Gastroesophageal sphincter (tissue), 3 donors: ENCODE data around the gene PAX7.

Experiments used
- POLR2A ChIP-seq, 2 donors: fragments of 450-650 bp; IDR thresholded peaks; one replicate each; pipeline ENCODE4 v1.6.1; 2017; ENCODE audit warnings: antibody characterized with exemption in 2 of 2, mild to moderate bottlenecking in 2 of 2, moderate library complexity in 1 of 2
- POLR2AphosphoS5 ChIP-seq: sonication (generic); formaldehyde crosslinking; IDR thresholded peaks from one replicate; pipeline ENCODE4 v1.6.1; 2017; ENCODE audit warnings: antibody characterized with exemption
- TF ChIP-seq, protein P1 (sequence below), 4 experiments: fragments of 200-600 bp in 2 of 4; fragments of 450-650 bp in 2 of 4; sonication (generic) in 1 of 4; IDR thresholded peaks; one replicate each; pipeline ENCODE4 v1.5.1; 2017 to 2019; ENCODE audit warnings: antibody characterized with exemption in 4 of 4, mild to moderate bottlenecking in 2 of 4, moderate library complexity in 2 of 4

DNA sequence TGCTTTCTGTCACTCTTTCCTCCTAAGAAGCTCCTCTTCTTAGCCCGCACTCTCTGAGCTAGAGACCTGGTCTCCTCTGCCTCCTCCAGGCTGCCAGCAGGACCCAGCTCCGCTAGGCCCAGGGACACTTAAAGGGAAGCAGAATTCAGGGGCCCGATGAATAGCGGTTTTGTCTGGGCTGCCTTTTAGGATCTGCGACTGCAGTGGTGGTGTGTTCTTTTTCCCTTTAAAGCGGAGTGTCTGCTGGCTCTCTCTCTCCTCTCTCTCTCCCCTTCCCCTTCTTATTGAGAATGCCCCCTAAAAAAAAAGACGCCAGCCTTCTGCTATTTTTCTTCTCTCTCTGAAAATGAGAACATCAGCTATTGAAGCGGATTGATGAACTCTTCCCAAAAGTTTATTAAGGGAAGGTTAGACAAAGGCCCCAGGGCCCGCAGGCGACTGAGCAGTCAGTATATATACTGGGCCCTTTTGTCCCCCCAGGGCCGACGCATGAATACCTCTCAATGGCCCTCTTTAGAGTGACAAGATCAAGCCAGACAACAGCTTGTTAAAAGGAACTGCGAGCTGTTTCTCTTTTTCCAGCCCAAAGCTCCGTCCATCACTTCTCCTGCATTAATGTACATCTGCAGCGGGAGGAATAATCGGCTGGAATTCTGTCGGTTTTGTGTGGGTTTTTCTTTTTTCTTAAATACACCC is 27.0 kb downstream of the PAX7 start:
- no peak for TF ChIP-seq POLR2A (IDR thresholded peaks at IDR 0.05)
- TF ChIP-seq, protein P1, sequence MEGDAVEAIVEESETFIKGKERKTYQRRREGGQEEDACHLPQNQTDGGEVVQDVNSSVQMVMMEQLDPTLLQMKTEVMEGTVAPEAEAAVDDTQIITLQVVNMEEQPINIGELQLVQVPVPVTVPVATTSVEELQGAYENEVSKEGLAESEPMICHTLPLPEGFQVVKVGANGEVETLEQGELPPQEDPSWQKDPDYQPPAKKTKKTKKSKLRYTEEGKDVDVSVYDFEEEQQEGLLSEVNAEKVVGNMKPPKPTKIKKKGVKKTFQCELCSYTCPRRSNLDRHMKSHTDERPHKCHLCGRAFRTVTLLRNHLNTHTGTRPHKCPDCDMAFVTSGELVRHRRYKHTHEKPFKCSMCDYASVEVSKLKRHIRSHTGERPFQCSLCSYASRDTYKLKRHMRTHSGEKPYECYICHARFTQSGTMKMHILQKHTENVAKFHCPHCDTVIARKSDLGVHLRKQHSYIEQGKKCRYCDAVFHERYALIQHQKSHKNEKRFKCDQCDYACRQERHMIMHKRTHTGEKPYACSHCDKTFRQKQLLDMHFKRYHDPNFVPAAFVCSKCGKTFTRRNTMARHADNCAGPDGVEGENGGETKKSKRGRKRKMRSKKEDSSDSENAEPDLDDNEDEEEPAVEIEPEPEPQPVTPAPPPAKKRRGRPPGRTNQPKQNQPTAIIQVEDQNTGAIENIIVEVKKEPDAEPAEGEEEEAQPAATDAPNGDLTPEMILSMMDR (IDR thresholded peaks at IDR 0.05), result no peak
- TF ChIP-seq POLR2AphosphoS5, result no peak
